Adipocyte (in vitro differentiated cells): ENCODE measurements around the gene BICD1.

Experiments
- DNase-seq: peaks from one replicate; pipeline ENCODE4 v3.0.0-alpha.2; 2015; ENCODE audit warnings: low read depth
- H3K27me3 ChIP-seq: replicated peaks from 2 replicates; pipeline ENCODE4 v1.7.0; 2013; ENCODE audit warnings: mild to moderate bottlenecking, low read length, moderate library complexity; ENCODE audit not compliant: control insufficient read depth, insufficient read depth
- H3K36me3 ChIP-seq: 2 replicates; pipeline ENCODE4 v1.7.0; 2013; ENCODE audit warnings: low read length, mild to moderate bottlenecking, moderate library complexity; ENCODE audit not compliant: control insufficient read depth, insufficient read depth, severe bottlenecking
- H3K4me1 ChIP-seq: 2 replicates; pipeline ENCODE4 v1.7.0; 2013; ENCODE audit warnings: mild to moderate bottlenecking, low read length, moderate library complexity; ENCODE audit not compliant: control insufficient read depth, insufficient read depth
- H3K4me3 ChIP-seq: 2 replicates; pipeline ENCODE4 v1.7.0; 2013; ENCODE audit warnings: mild to moderate bottlenecking, low read length, moderate library complexity
- H3K9ac ChIP-seq: 2 replicates; pipeline ENCODE4 v1.7.0; 2013; ENCODE audit warnings: mild to moderate bottlenecking, low read length, moderate library complexity
- H3K9me3 ChIP-seq: 2 replicates; pipeline ENCODE4 v1.7.0; 2013; ENCODE audit warnings: mild to moderate bottlenecking, low read length, moderate library complexity; ENCODE audit not compliant: control insufficient read depth

The BICD1 gene

DNA sequence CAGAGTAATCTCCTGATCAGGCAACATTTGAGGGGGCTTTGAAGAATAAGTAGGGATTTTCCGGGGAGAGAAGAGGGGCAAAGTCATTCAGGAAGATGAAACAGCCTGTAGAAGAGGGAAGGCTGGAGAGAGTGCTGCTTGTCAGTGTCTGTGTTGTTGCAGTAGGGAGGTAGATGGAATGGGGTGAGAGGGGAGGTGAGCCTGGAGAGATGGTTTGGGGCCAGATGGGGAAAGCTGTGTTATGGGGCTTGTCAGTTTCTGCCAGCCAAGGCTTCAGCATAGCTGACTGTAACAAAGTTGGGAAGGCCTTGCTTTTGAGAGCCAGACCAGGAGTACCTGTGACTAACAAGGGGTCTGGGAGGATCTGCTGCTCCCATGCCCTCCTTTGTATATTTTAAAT lies 18.0 kb downstream of the BICD1 start:
- Histone ChIP-seq H3K4me3 (no peak overlapping the region), H3K27me3 (no peaks in the 10 kb centered on the region), H3K9ac (no peak overlapping the region), H3K36me3 (no peaks in the 10 kb centered on the region), H3K4me1 (peaks cover 4% of the 10 kb centered on the region), H3K9me3 (no peaks in the 10 kb centered on the region)
- no peak for DNase-seq

DNA sequence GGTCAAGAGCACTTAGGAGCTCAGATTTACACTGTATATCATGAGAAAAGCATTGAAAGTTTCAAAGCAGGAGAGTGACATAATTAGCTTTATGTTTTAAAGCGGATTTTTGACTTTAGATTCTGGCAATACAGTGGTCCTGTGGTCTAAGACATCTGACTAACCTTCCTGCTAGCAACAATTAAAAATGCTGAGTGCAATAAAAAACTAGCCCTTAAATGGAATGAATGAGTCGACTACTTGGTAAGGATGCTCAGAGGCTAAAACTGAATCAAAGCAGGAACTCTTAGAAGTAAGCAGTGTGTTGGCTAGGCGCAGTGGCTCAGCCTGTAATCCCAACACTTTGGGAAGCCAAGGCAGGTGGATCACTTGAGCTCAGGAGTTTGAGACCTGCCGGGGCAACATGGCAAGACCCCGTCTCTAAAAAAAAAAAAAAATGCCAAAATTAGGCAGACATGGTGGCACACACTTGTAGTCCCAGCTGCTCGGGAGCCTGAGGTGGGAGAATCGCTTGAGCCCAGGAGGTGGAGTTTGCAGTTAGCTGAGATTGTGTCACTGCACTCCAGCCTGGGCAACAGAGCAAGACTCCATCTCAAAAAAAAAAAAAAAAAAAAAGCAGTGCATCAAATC lies 18.9 kb downstream of the BICD1 start:
- Histone ChIP-seq H3K9me3 (no peaks in the 10 kb centered on the region), H3K27me3 (no peaks in the 10 kb centered on the region), H3K4me1 (peaks cover 4% of the 10 kb centered on the region), H3K9ac (no peak overlapping the region), H3K4me3 (no peak overlapping the region), H3K36me3 (no peaks in the 10 kb centered on the region)
- no peak for DNase-seq

DNA sequence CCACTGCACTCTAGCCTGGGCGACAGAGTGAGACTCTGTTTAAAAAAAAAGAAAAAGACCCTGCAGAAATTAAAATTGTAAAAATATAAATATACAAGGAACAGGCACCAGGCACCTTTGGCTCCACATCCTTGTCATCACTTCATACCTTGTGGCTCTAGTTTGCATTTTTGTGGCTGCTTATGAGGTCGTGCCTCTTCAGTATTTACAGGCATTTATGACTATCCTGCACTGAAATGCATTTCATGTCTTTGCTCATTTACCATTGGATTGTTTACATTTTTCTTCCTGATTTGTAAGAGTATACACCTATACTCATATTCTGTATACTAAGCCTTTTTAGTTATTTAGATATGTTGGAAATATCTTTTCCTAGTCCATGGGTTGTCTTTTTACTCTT lies 20.1 kb downstream of the BICD1 start:
- no peak overlapping the region for H3K4me3 ChIP-seq
- peaks cover 4% of the 10 kb centered on the region for H3K4me1 ChIP-seq
- peak; percentile 56 for DNase-seq
- no peaks in the 10 kb centered on the region for H3K27me3 ChIP-seq
- H3K36me3 ChIP-seq, result no peaks in the 10 kb centered on the region
- H3K9me3 ChIP-seq, result no peaks in the 10 kb centered on the region
- H3K9ac ChIP-seq, result no peak overlapping the region

DNA sequence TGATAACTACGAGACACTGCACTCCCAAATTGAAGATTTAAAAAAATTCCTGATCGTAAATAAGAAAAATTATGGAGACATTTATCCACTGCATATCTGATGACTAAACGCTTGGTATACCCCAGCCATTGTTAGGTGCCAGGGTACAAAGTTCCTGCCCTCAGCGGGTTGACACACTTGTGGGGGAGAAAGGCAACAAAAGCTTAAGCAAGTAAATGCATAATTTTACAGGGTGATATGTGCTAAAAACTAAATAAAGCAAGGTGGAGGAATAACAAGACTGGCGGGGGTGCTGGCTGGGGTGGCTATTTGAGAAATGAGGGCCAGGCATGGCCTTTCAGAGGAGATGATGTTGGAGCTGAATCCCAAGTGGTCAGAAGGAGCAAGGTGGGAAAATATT lies 25.0 kb downstream of the BICD1 start:
- H3K4me3 ChIP-seq, result no peak overlapping the region
- DNase-seq, result no peak
- no peak overlapping the region for H3K9ac ChIP-seq
- H3K9me3 ChIP-seq, result no peaks in the 10 kb centered on the region
- H3K27me3 ChIP-seq, result no peaks in the 10 kb centered on the region
- H3K36me3 ChIP-seq, result no peaks in the 10 kb centered on the region
- H3K4me1 ChIP-seq, result peaks cover 8% of the 10 kb centered on the region

DNA sequence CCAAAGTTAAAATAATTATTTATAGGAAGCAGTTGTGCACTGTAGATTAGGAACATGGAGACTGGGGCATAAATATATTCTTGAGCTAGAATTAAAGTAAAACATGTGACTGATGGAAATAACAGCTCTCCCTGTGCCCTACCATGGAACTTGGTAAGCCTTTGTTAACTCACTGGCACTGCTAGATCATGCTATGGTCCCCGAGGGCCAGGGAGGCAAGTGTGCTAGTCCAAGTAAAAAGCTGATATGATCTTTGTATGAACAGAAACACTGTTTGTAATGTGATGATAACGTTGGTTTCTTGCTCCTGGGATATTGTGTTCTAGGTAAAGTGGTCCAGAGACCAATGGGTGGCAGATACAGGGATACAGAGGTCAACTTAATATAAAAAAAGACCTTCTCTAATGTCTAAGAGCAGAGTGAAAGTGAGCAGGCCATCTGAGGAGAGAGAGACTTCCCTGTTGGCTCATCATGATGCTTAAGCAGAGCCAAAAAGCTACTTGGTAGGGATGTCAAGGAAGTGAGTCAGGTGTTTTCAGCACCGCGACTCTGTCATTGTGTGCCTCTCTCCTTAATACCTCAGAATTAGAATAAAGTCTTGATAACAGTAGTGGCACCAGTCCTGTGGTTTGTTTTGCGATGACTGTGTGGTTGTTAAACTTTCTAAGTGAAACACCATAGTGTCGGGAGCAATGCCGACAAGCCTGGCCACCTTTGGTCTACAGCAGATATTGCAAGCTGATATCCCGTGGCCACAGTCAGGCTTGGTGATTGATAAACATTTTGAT lies 27.6 kb downstream of the BICD1 start:
- no peak overlapping the region for H3K9ac ChIP-seq
- H3K9me3 ChIP-seq, result no peaks in the 10 kb centered on the region
- no peak overlapping the region for H3K4me3 ChIP-seq
- DNase-seq, result no peak
- no peaks in the 10 kb centered on the region for H3K27me3 ChIP-seq
- no peaks in the 10 kb centered on the region for H3K36me3 ChIP-seq
- peaks cover 11% of the 10 kb centered on the region for H3K4me1 ChIP-seq

DNA sequence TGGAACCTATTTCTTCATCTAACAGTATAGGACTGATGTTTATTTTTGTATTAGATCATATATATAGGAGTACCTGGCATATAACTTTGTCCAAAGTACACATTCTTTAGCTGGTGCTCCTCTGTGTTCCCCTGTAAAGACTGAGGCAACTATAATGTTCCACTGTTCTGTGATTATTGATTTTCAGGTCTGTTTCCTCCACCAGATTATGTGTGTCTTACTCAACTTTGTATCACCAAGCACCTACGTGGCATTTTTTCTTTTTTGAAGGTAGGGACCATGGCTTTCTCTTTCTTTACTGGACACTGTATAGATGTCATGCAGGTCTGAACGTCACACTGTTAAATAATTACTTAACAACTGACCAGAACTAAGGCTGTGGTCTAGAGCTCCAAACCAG lies 29.3 kb downstream of the BICD1 start:
- DNase-seq, result no peak
- no peak overlapping the region for H3K4me3 ChIP-seq
- no peaks in the 10 kb centered on the region for H3K9me3 ChIP-seq
- H3K36me3 ChIP-seq, result no peaks in the 10 kb centered on the region
- peaks cover 17% of the 10 kb centered on the region for H3K4me1 ChIP-seq
- no peaks in the 10 kb centered on the region for H3K27me3 ChIP-seq
- H3K9ac ChIP-seq, result no peak overlapping the region

DNA sequence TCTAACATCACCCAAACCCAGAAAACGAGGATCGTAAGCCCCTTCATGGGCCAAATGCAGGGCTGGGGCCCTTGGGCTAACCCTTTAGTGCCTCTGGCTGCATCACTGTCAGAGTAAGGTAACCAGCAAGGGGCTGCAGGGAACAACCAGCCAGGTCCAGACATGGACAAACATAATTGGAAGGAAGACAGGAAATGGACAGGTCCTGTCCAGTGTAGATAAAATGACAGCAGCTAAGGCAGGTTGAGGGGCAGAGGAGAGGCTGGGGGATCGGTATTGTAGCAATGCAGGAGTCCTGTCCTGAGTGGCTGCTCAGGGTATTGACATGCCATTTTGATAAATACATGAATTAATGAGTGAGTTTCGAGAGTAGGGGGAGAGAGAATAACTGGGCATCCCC lies 29.8 kb downstream of the BICD1 start:
- Histone ChIP-seq H3K9me3 (no peaks in the 10 kb centered on the region), H3K9ac (no peak overlapping the region), H3K4me1 (peaks cover 17% of the 10 kb centered on the region), H3K27me3 (no peaks in the 10 kb centered on the region), H3K36me3 (no peaks in the 10 kb centered on the region), H3K4me3 (no peak overlapping the region)
- no peak for DNase-seq

DNA sequence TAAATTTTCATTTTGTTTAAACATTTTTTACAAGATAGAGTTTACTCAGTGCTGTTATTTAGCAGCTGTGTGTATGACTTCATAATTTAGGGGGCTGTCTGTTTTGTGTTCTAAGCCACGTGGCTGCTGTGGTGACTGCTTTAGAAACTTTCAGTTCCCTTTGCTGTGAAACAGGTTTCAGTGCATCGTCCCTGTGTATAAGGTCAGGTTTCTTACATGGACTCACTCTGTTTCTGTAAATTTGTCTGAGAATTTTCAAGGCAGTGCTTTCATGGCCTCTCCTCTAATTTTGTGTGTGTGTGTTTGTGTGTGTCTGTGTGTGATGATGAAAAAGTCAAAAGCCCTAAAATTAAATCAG lies 32.4 kb downstream of the BICD1 start:
- Histone ChIP-seq H3K9me3 (no peaks in the 10 kb centered on the region), H3K36me3 (no peaks in the 10 kb centered on the region), H3K4me3 (peak overlapping the region; percentile 75), H3K9ac (peak overlapping the region; percentile 49), H3K27me3 (no peaks in the 10 kb centered on the region), H3K4me1 (peaks cover 15% of the 10 kb centered on the region)
- DNase-seq, result peak; percentile 49

DNA sequence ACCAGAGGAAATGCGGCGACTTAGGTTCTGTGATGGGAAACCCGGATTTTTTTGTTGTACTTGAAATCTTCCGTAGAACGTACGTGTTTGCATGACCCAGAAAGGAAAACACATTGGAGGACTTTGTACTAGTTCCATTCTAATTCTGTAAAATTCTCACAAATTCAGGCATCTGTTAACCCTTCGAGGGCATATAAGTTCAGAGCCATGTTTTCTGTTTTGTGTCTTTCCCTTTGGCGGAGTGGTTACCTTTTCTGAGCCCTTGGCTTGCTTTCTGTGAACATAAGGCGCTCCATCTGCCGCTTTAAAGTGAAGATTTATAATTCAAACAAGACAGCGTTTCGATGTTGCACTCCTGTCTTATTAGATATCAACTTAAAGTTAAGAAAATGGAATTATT lies 34.2 kb downstream of the BICD1 start:
- DNase-seq, result no peak
- Histone ChIP-seq H3K36me3 (no peaks in the 10 kb centered on the region), H3K9me3 (no peaks in the 10 kb centered on the region), H3K9ac (no peak overlapping the region), H3K4me1 (peaks cover 9% of the 10 kb centered on the region), H3K4me3 (no peak overlapping the region), H3K27me3 (no peaks in the 10 kb centered on the region)

DNA sequence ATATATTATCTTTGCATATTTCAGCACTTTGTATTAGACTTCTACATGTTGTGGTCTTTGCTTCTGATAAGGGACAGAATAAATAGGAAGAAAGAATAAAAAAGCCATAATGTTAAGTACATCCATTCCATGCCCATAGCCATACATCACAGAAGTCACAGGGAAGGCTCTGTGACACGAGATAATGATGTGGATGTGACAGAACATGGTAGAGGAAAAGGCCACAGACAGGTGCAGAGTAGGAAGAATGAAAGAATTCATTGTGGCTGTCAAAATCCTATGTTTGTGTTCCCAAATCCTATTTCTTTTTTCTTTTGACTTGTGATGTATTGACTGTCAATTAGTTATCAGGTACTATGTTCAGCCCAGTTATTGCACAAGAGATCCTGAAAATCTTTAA lies 38.4 kb downstream of the BICD1 start:
- no peak overlapping the region for H3K9ac ChIP-seq
- no peaks in the 10 kb centered on the region for H3K36me3 ChIP-seq
- DNase-seq, result no peak
- no peak overlapping the region for H3K4me3 ChIP-seq
- H3K27me3 ChIP-seq, result no peaks in the 10 kb centered on the region
- no peaks in the 10 kb centered on the region for H3K9me3 ChIP-seq
- H3K4me1 ChIP-seq, result peaks cover 1% of the 10 kb centered on the region

DNA sequence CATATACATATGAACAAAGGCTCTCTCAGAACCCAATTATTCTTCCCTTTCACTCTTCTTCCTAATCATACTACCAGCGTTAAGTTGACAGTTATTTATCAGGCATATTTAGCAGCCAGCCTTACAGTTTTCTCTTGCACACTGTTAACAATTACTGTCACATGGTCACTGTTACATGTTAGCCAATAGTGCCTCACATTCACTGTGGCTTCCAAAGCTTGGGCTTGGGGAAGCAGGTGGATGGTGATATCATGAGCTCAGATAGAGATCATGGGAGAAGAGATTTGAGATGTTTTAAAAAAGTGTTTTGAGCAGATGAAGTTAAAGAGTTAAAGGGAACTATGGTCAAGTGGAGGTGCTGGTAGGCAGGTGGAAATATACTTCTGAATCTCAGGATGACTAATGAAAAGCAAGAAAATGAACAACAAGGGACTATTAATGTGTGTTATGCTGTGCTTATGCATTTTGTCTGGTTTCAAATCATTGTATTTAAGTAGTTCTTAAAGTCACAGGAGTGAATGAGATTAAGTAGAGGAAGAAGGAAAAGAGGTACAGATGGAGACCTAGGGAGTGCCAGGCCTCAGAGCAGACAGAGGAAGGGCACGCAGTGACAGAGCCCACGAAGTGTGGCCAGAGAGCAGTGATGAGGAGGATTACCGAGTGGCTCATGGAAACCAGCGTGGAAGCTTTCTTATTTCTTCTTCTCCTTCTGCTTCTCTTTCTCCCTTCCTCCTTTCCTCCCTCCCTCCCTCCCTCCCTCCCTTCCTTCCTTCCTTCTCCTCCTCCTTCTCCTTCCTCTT lies 39.6 kb downstream of the BICD1 start:
- Histone ChIP-seq H3K36me3 (no peaks in the 10 kb centered on the region), H3K4me1 (no peaks in the 10 kb centered on the region), H3K9ac (no peak overlapping the region), H3K4me3 (no peak overlapping the region), H3K9me3 (no peaks in the 10 kb centered on the region), H3K27me3 (no peaks in the 10 kb centered on the region)
- DNase-seq, result no peak
